Neuronal stem cell (in vitro differentiated cells): ENCODE results near the gene RHOV.

Source experiments
- DNase-seq: peaks from one replicate; pipeline ENCODE4 v3.0.0-alpha.2; 2013; ENCODE audit warnings: low spot score
- H2AFZ ChIP-seq: one replicate; pipeline ENCODE4 v1.6.1; 2013; ENCODE audit warnings: mild to moderate bottlenecking, low read length, inconsistent platforms
- H2AK5ac ChIP-seq: 2 replicates; pipeline ENCODE4 v1.6.1; 2013; ENCODE audit warnings: low read depth, mild to moderate bottlenecking, inconsistent platforms, low read length, moderate library complexity, mixed read lengths
- H2BK120ac ChIP-seq: 2 replicates; pipeline ENCODE4 v1.6.1; 2013; ENCODE audit warnings: low read depth, mild to moderate bottlenecking, inconsistent platforms, low read length, moderate library complexity, mixed read lengths
- H2BK12ac ChIP-seq: one replicate; pipeline ENCODE4 v1.6.1; 2013; ENCODE audit warnings: low read length, inconsistent platforms
- H2BK15ac ChIP-seq: 2 replicates; pipeline ENCODE4 v1.6.1; 2013; ENCODE audit warnings: mild to moderate bottlenecking, low read length, inconsistent platforms, mixed read lengths
- H2BK5ac ChIP-seq: one replicate; pipeline ENCODE4 v1.6.1; 2013; ENCODE audit warnings: inconsistent platforms, mild to moderate bottlenecking, low read length, moderate library complexity
- H3K14ac ChIP-seq: one replicate; pipeline ENCODE4 v1.6.1; 2013; ENCODE audit warnings: low read length, inconsistent platforms
- H3K18ac ChIP-seq: 2 replicates; pipeline ENCODE4 v1.6.1; 2013; ENCODE audit warnings: low read length, inconsistent platforms
- H3K23ac ChIP-seq: 2 replicates; pipeline ENCODE4 v1.6.1; 2013; ENCODE audit warnings: low read depth, mild to moderate bottlenecking, mixed read lengths, low read length, inconsistent platforms; ENCODE audit not compliant: poor library complexity
- H3K27ac ChIP-seq: replicated peaks from 3 replicates; pipeline ENCODE4 v1.5.1; 2013; ENCODE audit warnings: low read length, inconsistent platforms
- H3K27me3 ChIP-seq, 3 experiments: 2 replicates each; pipeline ENCODE4 v1.6.1; 2013; ENCODE audit warnings: low read length in 3 of 3, mild to moderate bottlenecking in 2 of 3, inconsistent platforms in 1 of 3, low read depth in 1 of 3, mixed read lengths in 1 of 3, moderate library complexity in 1 of 3; ENCODE audit not compliant: control insufficient read depth in 3 of 3, insufficient read depth in 3 of 3
- H3K36me3 ChIP-seq, 2 donors: replicated peaks in 1 of 2; 2 replicates each; pipeline ENCODE4 v1.6.1; 2013; ENCODE audit warnings: low read length in 2 of 2; ENCODE audit not compliant: control insufficient read depth in 2 of 2, insufficient read depth in 2 of 2
- H3K4ac ChIP-seq: 2 replicates; pipeline ENCODE4 v1.6.1; 2013; ENCODE audit warnings: inconsistent platforms, mild to moderate bottlenecking, low read length, moderate library complexity
- H3K4me1 ChIP-seq, 2 donors: 1 replicate in 1 of 2; 2 replicates in 1 of 2; pipeline ENCODE4 v1.6.1; 2013; ENCODE audit warnings: low read length in 2 of 2, low read depth in 1 of 2; ENCODE audit not compliant: control insufficient read depth in 2 of 2, insufficient read depth in 1 of 2
- H3K4me2 ChIP-seq: one replicate; pipeline ENCODE4 v1.6.1; 2013; ENCODE audit warnings: mild to moderate bottlenecking, low read length, inconsistent platforms; ENCODE audit not compliant: insufficient read depth, poor library complexity, severe bottlenecking
- H3K4me3 ChIP-seq, 2 donors: 2 replicates each; pipeline ENCODE4 v1.5.1; 2013; ENCODE audit warnings: low read length in 2 of 2, mild to moderate bottlenecking in 2 of 2, inconsistent platforms in 1 of 2, moderate library complexity in 1 of 2
- H3K79me1 ChIP-seq: one replicate; pipeline ENCODE4 v1.6.1; 2013; ENCODE audit warnings: low read depth, mild to moderate bottlenecking, inconsistent platforms, low read length, moderate library complexity
- H3K9ac ChIP-seq: one replicate; pipeline ENCODE4 v1.6.1; 2013; ENCODE audit warnings: mild to moderate bottlenecking, low read depth, low read length, inconsistent platforms; ENCODE audit not compliant: poor library complexity
- H3K9me3 ChIP-seq, 2 donors: replicated peaks in 1 of 2; 2 replicates each; pipeline versions ENCODE3 to v1.6.1; 2013; ENCODE audit warnings: low read length in 2 of 2, mild to moderate bottlenecking in 2 of 2, inconsistent platforms in 1 of 2, low read depth in 1 of 2, mixed read lengths in 1 of 2, moderate library complexity in 1 of 2; ENCODE audit not compliant: control insufficient read depth in 2 of 2, insufficient read depth in 1 of 2
- H4K8ac ChIP-seq: one replicate; pipeline ENCODE4 v1.6.1; 2013; ENCODE audit warnings: low read depth, mild to moderate bottlenecking, inconsistent platforms, low read length, moderate library complexity
- H4K91ac ChIP-seq: one replicate; pipeline ENCODE4 v1.6.1; 2013; ENCODE audit warnings: low read length, low read depth, mild to moderate bottlenecking, inconsistent platforms; ENCODE audit not compliant: poor library complexity
- WGBS, 2 donors: extraction: QIAGEN DNeasy Blood & Tissue Kit; methylation state at CpG; one replicate each; pipeline ENCODE4 v1.1.7; 2013; ENCODE audit warnings: missing lambda C conversion rate in 2 of 2, mixed read lengths in 1 of 2; ENCODE audit not compliant: insufficient read length in 2 of 2, insufficient replicate concordance in 1 of 2; ENCODE audit errors: extremely low coverage in 2 of 2; 5-methylcytosine and 5-hydroxymethylcytosine counted together

Gene RHOV

GRCh38 chr15:40911693-40912092, 37.7 kb upstream of the RHOV start:
- H3K14ac ChIP-seq, result no peak overlapping the region
- peaks cover 5% of the 10 kb centered on the region for H3K79me1 ChIP-seq
- no peak overlapping the region for H2BK120ac ChIP-seq
- no peak overlapping the region for H2BK12ac ChIP-seq
- H3K4ac ChIP-seq, result no peak overlapping the region
- no peak overlapping the region for H3K27ac ChIP-seq
- no CpG with 5 or more reads among the region's 2 CpGs for WGBS, 2 donors
- H3K27me3 ChIP-seq, result peaks cover 0 to 13% (median 3%) of the 10 kb centered on the region in 3 experiments
- H3K36me3 ChIP-seq, result peaks cover 0 to 2% of the 10 kb centered on the region in 2 donors
- peak overlapping the region; percentile 94 for H2AFZ ChIP-seq
- H4K8ac ChIP-seq, result no peak overlapping the region
- no peak for DNase-seq
- peaks cover 19 to 25% of the 10 kb centered on the region in 2 donors for H3K4me1 ChIP-seq
- no peak overlapping the region for H3K4me3 ChIP-seq
- no peak overlapping the region for H4K91ac ChIP-seq
- peak overlapping the region; percentile 63 for H2BK5ac ChIP-seq
- peak overlapping the region; percentile 52 for H3K18ac ChIP-seq
- H2BK15ac ChIP-seq, result peak overlapping the region; percentile 70
- H3K4me2 ChIP-seq, result no peak overlapping the region
- peaks cover 0 to 3% of the 10 kb centered on the region in 2 donors for H3K9me3 ChIP-seq
- no peak overlapping the region for H3K9ac ChIP-seq
- no peak overlapping the region for H3K23ac ChIP-seq
- peak overlapping the region; percentile 11 for H2AK5ac ChIP-seq

- Histone ChIP-seq H2BK5ac (peak overlapping the region; percentile 63), H2BK15ac (no peak overlapping the region), H3K27me3 (peaks cover 0 to 8% (median 3%) of the 10 kb centered on the region in 3 experiments), H3K79me1 (peaks cover 5% of the 10 kb centered on the region), H2AK5ac (no peak overlapping the region), H3K4me2 (no peak overlapping the region), H4K91ac (no peak overlapping the region), H2AFZ (peak overlapping the region; percentile 94), H3K18ac (peak overlapping the region; percentile 90), H2BK120ac (no peak overlapping the region), H3K9ac (no peak overlapping the region), H3K14ac (no peak overlapping the region), H3K4me3 (no peak overlapping the region), H3K36me3 (peaks cover 0 to 2% of the 10 kb centered on the region in 2 donors), H3K4ac (no peak overlapping the region), H3K27ac (no peak overlapping the region), H2BK12ac (no peak overlapping the region), H3K4me1 (peaks cover 19 to 25% of the 10 kb centered on the region in 2 donors), H4K8ac (no peak overlapping the region), H3K9me3 (peaks cover 0 to 3% of the 10 kb centered on the region in 2 donors), H3K23ac (peak overlapping the region; percentile 10)
- DNase-seq, result no peak
- no CpG with 5 or more reads among the region's 7 CpGs for WGBS, 2 donors
Measured at GRCh38 chr15:40911141-40911540, 37.1 kb upstream of the RHOV start.

- no peak overlapping the region for H2BK120ac ChIP-seq
- WGBS, 2 donors, result no CpG with 5 or more reads among the region's 17 CpGs
- no peak overlapping the region for H3K9ac ChIP-seq
- H3K18ac ChIP-seq, result no peak overlapping the region
- H3K4me2 ChIP-seq, result no peak overlapping the region
- no peak overlapping the region for H3K27ac ChIP-seq
- H2BK5ac ChIP-seq, result no peak overlapping the region
- H3K9me3 ChIP-seq, result peaks cover 0 to 3% of the 10 kb centered on the region in 2 donors
- no peak overlapping the region for H2AFZ ChIP-seq
- H3K36me3 ChIP-seq, result peaks cover 4 to 5% of the 10 kb centered on the region in 2 donors
- no peak overlapping the region for H2AK5ac ChIP-seq
- no peak overlapping the region for H3K23ac ChIP-seq
- no peak for DNase-seq
- H2BK15ac ChIP-seq, result no peak overlapping the region
- no peak overlapping the region for H3K4me3 ChIP-seq
- H3K4ac ChIP-seq, result no peak overlapping the region
- no peak overlapping the region for H2BK12ac ChIP-seq
- no peak overlapping the region for H3K14ac ChIP-seq
- peaks cover 5% of the 10 kb centered on the region for H3K79me1 ChIP-seq
- peaks cover 19 to 25% of the 10 kb centered on the region in 2 donors for H3K4me1 ChIP-seq
- H4K8ac ChIP-seq, result no peak overlapping the region
- H4K91ac ChIP-seq, result no peak overlapping the region
- H3K27me3 ChIP-seq, result peaks cover 0 to 3% (median 0%) of the 10 kb centered on the region in 3 experiments
Measured at GRCh38 chr15:40909662-40910630, 35.9 kb upstream of the RHOV start.

- peaks cover 8% of the 10 kb centered on the region for H3K79me1 ChIP-seq
- no peak overlapping the region for H3K4ac ChIP-seq
- no peak overlapping the region for H2AK5ac ChIP-seq
- no peaks in the 10 kb centered on the region for H3K9me3 ChIP-seq
- no peak overlapping the region for H3K18ac ChIP-seq
- H3K23ac ChIP-seq, result peak overlapping the region; percentile 27
- H3K4me3 ChIP-seq, result no peak overlapping the region
- H3K9ac ChIP-seq, result no peak overlapping the region
- no peaks in the 10 kb centered on the region for H3K27me3 ChIP-seq
- no peak overlapping the region for H2BK15ac ChIP-seq
- H2BK120ac ChIP-seq, result no peak overlapping the region
- WGBS, 2 donors, result no CpG with 5 or more reads among the region's 7 CpGs
- no peak overlapping the region for H2BK12ac ChIP-seq
- peaks cover 14 to 18% of the 10 kb centered on the region in 2 donors for H3K36me3 ChIP-seq
- H3K27ac ChIP-seq, result no peak overlapping the region
- no peak overlapping the region for H3K14ac ChIP-seq
- no peak overlapping the region for H2BK5ac ChIP-seq
- H2AFZ ChIP-seq, result no peak overlapping the region
- H3K4me1 ChIP-seq, result peaks cover 14 to 25% of the 10 kb centered on the region in 2 donors
- no peak overlapping the region for H4K8ac ChIP-seq
- H4K91ac ChIP-seq, result no peak overlapping the region
- no peak overlapping the region for H3K4me2 ChIP-seq
- DNase-seq, result no peak
Measured at GRCh38 chr15:40908095-40908494, 34.1 kb upstream of the RHOV start.
